ENCODE measurements around the gene ST7.

- TF ChIP-seq, protein P1, sequence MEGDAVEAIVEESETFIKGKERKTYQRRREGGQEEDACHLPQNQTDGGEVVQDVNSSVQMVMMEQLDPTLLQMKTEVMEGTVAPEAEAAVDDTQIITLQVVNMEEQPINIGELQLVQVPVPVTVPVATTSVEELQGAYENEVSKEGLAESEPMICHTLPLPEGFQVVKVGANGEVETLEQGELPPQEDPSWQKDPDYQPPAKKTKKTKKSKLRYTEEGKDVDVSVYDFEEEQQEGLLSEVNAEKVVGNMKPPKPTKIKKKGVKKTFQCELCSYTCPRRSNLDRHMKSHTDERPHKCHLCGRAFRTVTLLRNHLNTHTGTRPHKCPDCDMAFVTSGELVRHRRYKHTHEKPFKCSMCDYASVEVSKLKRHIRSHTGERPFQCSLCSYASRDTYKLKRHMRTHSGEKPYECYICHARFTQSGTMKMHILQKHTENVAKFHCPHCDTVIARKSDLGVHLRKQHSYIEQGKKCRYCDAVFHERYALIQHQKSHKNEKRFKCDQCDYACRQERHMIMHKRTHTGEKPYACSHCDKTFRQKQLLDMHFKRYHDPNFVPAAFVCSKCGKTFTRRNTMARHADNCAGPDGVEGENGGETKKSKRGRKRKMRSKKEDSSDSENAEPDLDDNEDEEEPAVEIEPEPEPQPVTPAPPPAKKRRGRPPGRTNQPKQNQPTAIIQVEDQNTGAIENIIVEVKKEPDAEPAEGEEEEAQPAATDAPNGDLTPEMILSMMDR (IDR thresholded peaks at IDR 0.05): no peak
- TF ChIP-seq POLR2A (IDR thresholded peaks at IDR 0.05): no peak
Observed at GRCh38 chr7:117086788-117087187, 133.5 kb downstream of the ST7 start.

Data from tibial nerve (tissue), 3 donors.